GM12865 (cell line): ENCODE data around the gene PKD2L1.
A peak's percentile ranks its signal among the peaks of the same experiment; 100 is the strongest.
"Not testable (repeated sequence)": the region's sequence is repeated elsewhere in the genome, so short reads cannot be mapped to it uniquely, and the experiment has no call there.

ENCODE experiments used
- DNase-seq: peaks from one replicate; pipeline ENCODE4 v3.0.0; 2010; ENCODE audit warnings: low read depth
- H3K4me3 ChIP-seq: 2 replicates; pipeline ENCODE4 v1.5.1; 2011; ENCODE audit warnings: mild to moderate bottlenecking, low read depth, low read length, control low read depth
- TF ChIP-seq, protein P1 (sequence below): IDR thresholded peaks from 2 replicates; pipeline ENCODE4 v1.5.1; 2011; ENCODE audit warnings: low read length, control low read depth, low read depth, inconsistent platforms; ENCODE audit not compliant: insufficient read depth; ENCODE audit errors: missing control alignments

The PKD2L1 gene

DNA sequence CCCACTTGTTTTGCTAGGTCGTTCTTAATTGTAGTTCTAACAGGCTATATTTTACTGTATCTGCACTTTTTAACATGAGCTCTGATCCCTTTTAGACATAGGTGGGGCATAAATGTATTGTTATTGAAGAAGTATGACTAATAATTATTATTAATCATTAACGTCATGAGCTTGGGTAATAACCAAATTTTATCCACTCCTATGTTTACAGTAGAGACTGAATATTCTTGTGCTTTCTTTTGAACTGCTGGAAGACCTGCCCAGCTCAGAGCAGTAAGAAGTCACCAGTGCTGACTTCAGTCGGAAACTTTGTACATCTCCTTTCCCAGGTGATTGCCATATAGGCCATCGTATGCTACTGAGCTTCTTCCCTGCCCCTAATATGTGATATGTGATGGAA lies 18.7 kb downstream of the PKD2L1 start:
- H3K4me3 ChIP-seq = no peak overlapping the region
- no peak for DNase-seq
- TF ChIP-seq, protein P1, sequence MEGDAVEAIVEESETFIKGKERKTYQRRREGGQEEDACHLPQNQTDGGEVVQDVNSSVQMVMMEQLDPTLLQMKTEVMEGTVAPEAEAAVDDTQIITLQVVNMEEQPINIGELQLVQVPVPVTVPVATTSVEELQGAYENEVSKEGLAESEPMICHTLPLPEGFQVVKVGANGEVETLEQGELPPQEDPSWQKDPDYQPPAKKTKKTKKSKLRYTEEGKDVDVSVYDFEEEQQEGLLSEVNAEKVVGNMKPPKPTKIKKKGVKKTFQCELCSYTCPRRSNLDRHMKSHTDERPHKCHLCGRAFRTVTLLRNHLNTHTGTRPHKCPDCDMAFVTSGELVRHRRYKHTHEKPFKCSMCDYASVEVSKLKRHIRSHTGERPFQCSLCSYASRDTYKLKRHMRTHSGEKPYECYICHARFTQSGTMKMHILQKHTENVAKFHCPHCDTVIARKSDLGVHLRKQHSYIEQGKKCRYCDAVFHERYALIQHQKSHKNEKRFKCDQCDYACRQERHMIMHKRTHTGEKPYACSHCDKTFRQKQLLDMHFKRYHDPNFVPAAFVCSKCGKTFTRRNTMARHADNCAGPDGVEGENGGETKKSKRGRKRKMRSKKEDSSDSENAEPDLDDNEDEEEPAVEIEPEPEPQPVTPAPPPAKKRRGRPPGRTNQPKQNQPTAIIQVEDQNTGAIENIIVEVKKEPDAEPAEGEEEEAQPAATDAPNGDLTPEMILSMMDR = no peak

DNA sequence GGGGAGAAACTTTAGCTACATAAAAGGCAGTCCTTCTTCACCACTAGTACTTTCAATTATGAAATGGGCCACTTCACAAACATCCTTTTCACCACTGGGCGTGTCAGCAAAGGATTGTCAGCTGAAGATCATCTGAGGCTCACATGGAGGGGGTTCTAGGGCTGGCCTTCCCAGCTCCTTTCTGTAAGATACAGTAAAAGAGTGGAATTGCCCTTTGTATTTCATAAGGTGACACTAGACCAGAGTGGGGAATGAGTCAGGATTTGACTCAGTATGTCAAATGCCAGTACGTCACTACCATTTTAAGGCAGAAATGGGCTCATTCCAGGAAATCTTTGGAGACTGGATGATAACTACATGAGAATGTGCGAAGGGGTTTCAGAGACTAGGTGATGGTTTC lies 22.3 kb downstream of the PKD2L1 start:
- no peak overlapping the region for H3K4me3 ChIP-seq
- DNase-seq = no peak
- TF ChIP-seq, protein P1 = no peak

DNA sequence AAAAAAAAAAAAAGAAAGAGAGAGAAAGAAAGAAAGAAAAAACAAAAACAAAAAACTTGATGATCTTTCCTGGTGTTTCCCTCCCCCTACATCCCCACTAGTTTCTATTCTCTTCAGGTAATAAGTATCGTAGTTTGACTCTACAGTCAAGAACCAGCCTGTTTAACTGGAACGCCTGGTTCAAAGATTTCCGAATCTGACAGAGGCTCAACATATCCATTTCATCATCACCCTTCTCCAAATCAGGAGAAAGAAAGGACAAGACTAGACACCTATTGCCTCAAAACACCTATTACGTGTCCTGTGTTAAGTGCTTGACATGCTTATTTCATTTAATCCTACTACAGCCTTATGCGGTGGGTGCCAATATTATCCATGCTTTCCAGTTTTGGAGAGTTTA lies 23.2 kb downstream of the PKD2L1 start:
- H3K4me3 ChIP-seq = no peak overlapping the region
- no peak for DNase-seq
- TF ChIP-seq, protein P1 = no peak

DNA sequence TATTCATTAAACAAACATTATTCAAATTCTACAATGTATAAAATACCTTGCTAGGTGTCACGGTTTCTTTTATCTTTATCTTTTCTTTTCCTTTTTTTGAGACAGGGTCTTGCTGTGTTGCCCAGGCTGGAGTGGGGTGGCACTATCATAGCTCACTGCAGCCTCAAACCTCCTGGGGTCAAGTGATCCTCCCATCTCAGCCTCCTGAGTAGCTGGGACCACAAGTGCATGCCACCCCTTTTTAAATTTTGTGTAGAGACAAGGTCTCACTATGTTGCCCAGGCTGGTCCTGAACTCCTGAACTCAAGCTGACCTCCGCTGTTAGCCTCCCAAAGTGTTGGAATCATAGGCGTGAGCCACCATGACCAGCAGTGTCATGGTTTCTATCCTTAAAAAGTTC lies 25.6 kb downstream of the PKD2L1 start:
- DNase-seq = no peak
- TF ChIP-seq, protein P1 = no peak
- H3K4me3 ChIP-seq = no peak overlapping the region

DNA sequence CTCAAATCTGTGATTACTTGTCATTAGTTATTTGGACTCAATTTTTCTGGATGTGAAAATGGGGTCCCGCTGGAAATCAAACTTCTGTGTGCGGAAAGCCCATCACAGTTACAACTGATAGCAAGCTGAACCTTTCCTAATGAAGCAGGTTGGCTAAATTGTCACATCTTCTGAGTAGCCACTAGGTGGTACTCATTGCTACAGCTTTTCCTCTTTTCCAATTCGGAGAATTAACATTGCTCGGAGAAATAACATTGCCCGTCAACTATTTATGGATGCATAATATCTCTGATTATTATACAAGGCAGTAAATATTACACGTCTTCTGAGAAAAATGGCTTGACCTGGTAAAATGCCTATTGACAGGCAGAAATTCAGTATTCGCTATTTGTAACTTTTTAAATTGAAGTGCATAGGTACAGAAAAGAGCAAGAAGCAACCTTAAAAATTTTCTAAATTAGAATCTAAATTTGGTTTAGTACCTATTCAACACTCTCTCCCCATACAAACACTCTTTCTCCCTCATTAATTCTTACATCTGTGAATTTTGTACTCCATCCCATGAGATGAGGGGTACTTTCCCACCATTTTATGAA lies 26.2 kb downstream of the PKD2L1 start:
- TF ChIP-seq, protein P1 = peak; percentile 57
- no peak overlapping the region for H3K4me3 ChIP-seq
- peak; percentile 29 for DNase-seq

DNA sequence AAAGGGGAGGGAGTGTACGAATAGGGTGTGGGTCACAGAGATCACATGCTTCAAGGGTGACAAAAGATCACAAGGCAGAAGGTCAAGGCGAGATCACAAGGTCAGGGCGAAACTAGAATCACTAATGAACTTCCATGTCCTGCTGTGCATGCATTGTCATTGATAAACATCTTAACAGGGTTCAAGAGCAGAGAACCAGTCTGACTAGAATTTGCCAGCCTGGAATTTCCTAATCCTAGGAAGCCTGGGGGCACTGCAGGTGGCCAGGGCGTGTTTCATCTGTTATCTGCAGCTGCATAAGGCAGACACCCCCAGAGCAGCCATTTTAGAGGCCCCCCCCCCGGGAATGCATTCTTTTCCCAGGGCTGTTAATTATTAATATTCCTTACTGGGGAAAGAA lies 28.9 kb downstream of the PKD2L1 start:
- not testable (repeated sequence) for H3K4me3 ChIP-seq, DNase-seq

DNA sequence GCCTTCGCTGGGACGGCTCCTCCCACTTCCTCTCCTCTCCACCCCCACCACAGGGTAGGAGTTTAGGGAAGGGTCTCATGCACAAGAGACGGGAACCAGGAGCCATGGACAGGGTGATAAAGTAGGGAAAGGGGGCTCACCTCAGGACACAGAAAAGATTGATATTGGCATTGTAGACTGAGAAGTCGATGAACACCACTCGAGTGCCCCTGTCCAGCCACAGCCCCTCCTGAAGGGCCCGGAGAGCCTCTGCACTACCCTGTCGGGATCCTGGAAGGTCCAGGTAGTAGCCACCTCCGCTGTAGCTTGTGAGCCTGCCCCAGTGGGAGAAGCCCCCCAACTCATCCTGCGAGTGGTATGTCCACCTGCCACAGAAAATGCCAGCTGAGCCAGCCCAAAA lies 32.8 kb downstream of the PKD2L1 start:
- no peak overlapping the region for H3K4me3 ChIP-seq
- TF ChIP-seq, protein P1 = no peak
- no peak for DNase-seq
